OCI-LY1 (cell line): ENCODE measurements around the gene KCNK2.

Source experiments
- H2AFZ ChIP-seq: fragments of 200-600 bp; sonication (generic), shearing (Covaris generic); 2 replicates; pipeline ENCODE4 v1.6.0; 2014; ENCODE audit warnings: antibody characterized with exemption, mild to moderate bottlenecking, low read length
- H3F3A ChIP-seq: fragments of 200-600 bp; sonication (generic), shearing (Covaris generic); 2 replicates; pipeline ENCODE4 v1.6.0; 2014; ENCODE audit warnings: mild to moderate bottlenecking, antibody characterized with exemption, low read length, moderate library complexity; ENCODE audit not compliant: insufficient read depth
- H3K27ac ChIP-seq: fragments of 200-600 bp; sonication (generic); 2 replicates; pipeline ENCODE4 v1.5.1; 2014; ENCODE audit warnings: low read length, mixed run types, mild to moderate bottlenecking, low read depth; ENCODE audit not compliant: poor library complexity, severe bottlenecking
- H3K27me3 ChIP-seq: fragments of 200-600 bp; sonication (generic); 2 replicates; pipeline ENCODE4 v1.6.0; 2014; ENCODE audit warnings: antibody characterized with exemption, mild to moderate bottlenecking, low read length, moderate library complexity; ENCODE audit not compliant: insufficient read depth
- H3K36me3 ChIP-seq: fragments of 200-600 bp; sonication (generic); 2 replicates; pipeline ENCODE4 v1.6.1; 2014; ENCODE audit warnings: mild to moderate bottlenecking, antibody characterized with exemption, low read length, moderate library complexity, mixed read lengths; ENCODE audit not compliant: insufficient read depth
- H3K4me1 ChIP-seq: fragments of 200-600 bp; sonication (generic); 2 replicates; pipeline ENCODE4 v1.5.1; 2014; ENCODE audit warnings: mild to moderate bottlenecking, low read length, moderate library complexity; ENCODE audit not compliant: insufficient read depth, severe bottlenecking
- H3K4me2 ChIP-seq: fragments of 200-600 bp; sonication (generic), shearing (Covaris generic); 2 replicates; pipeline ENCODE4 v1.6.1; 2014; ENCODE audit warnings: low read length
- H3K4me3 ChIP-seq: fragments of 200-600 bp; sonication (generic); 2 replicates; pipeline ENCODE4 v1.5.1; 2014; ENCODE audit warnings: low read length, low read depth, mild to moderate bottlenecking, mixed read lengths; ENCODE audit not compliant: poor library complexity, severe bottlenecking
- H3K79me2 ChIP-seq: fragments of 200-600 bp; shearing (Covaris generic); 2 replicates; pipeline ENCODE4 v1.6.1; 2016; ENCODE audit warnings: mixed run types, low read length, mixed read lengths; ENCODE audit not compliant: insufficient read depth
- H3K9ac ChIP-seq: fragments of 200-600 bp; sonication (generic), shearing (Covaris generic); 2 replicates; pipeline ENCODE4 v1.6.1; 2014; ENCODE audit warnings: mild to moderate bottlenecking, low read length, mixed read lengths
- H3K9me2 ChIP-seq: fragments of 200-600 bp; sonication (generic), shearing (Covaris generic); 2 replicates; pipeline ENCODE4 v1.6.1; 2014; ENCODE audit warnings: low read depth, mild to moderate bottlenecking, low read length, mixed read lengths
- H3K9me3 ChIP-seq: fragments of 200-600 bp; shearing (Covaris generic); 2 replicates; pipeline ENCODE4 v1.6.1; 2014; ENCODE audit warnings: low read length, mixed read lengths
- H4K20me1 ChIP-seq: fragments of 200-600 bp; sonication (generic), shearing (Covaris generic); 2 replicates; pipeline ENCODE4 v1.6.0; 2016; ENCODE audit warnings: mild to moderate bottlenecking, low read length; ENCODE audit not compliant: insufficient read depth
- CTCF ChIP-seq: fragments of 200-600 bp; sonication (generic), shearing (Covaris generic); IDR thresholded peaks from 2 replicates; pipeline ENCODE4 v1.5.1; 2017; ENCODE audit warnings: mild to moderate bottlenecking, antibody characterized with exemption, low read length, moderate library complexity, mixed read lengths
- EZH2 ChIP-seq: fragments of 200-600 bp; sonication (generic), shearing (Covaris generic); IDR thresholded peaks from 2 replicates; pipeline ENCODE4 v1.8.0; 2017; ENCODE audit warnings: borderline replicate concordance, mixed run types, mild to moderate bottlenecking, antibody characterized with exemption, low read length, moderate library complexity, mixed read lengths

Gene KCNK2

GRCh38 chr1:215082532-215083382 is at the start of gene KCNK2:
Gene KCNK2, plus strand, starts transcription at chr1:215082737. Its CDS starts 649 bp downstream, at chr1:215083386.
- Histone ChIP-seq H3K4me2 (no peak within 1 kb of the TSS), H3K9ac (no peak within 1 kb of the TSS), H3K4me1 (no peaks in the 10 kb centered on the region), H3K9me2 (no peaks in the 10 kb centered on the region), H3K36me3 (no peaks in the 10 kb centered on the region), H3F3A (no peaks in the 10 kb centered on the region), H3K9me3 (no peaks in the 10 kb centered on the region), H4K20me1 (no peaks in the 10 kb centered on the region), H3K4me3 (no peak within 1 kb of the TSS), H2AFZ (no peak within 1 kb of the TSS), H3K27me3 (no peaks in the 10 kb centered on the region), H3K27ac (no peak within 1 kb of the TSS), H3K79me2 (no peaks in the 10 kb centered on the region)
- TF ChIP-seq CTCF: no peak
- no peak for TF ChIP-seq EZH2

- no peaks in the 10 kb centered on the region for H3F3A ChIP-seq
- H3K4me1 ChIP-seq: no peaks in the 10 kb centered on the region
- no peaks in the 10 kb centered on the region for H3K27me3 ChIP-seq
- H2AFZ ChIP-seq: no peak overlapping the region
- H3K9me3 ChIP-seq: no peaks in the 10 kb centered on the region
- H3K79me2 ChIP-seq: no peaks in the 10 kb centered on the region
- no peak overlapping the region for H3K4me2 ChIP-seq
- TF ChIP-seq EZH2 (no peak), CTCF (no peak)
- no peak overlapping the region for H3K9ac ChIP-seq
- H4K20me1 ChIP-seq: no peaks in the 10 kb centered on the region
- H3K36me3 ChIP-seq: no peaks in the 10 kb centered on the region
- H3K27ac ChIP-seq: no peak overlapping the region
- H3K9me2 ChIP-seq: no peaks in the 10 kb centered on the region
- no peak overlapping the region for H3K4me3 ChIP-seq
These were observed 49.5 kb upstream of the KCNK2 start for GRCh38 chr1:215032911-215033526.

- H3K9me3 ChIP-seq: no peaks in the 10 kb centered on the region
- H3K79me2 ChIP-seq: no peaks in the 10 kb centered on the region
- no peak overlapping the region for H3K4me3 ChIP-seq
- H4K20me1 ChIP-seq: no peaks in the 10 kb centered on the region
- H3K27me3 ChIP-seq: no peaks in the 10 kb centered on the region
- H3K36me3 ChIP-seq: no peaks in the 10 kb centered on the region
- no peak overlapping the region for H2AFZ ChIP-seq
- no peaks in the 10 kb centered on the region for H3K9me2 ChIP-seq
- no peaks in the 10 kb centered on the region for H3F3A ChIP-seq
- no peak for TF ChIP-seq EZH2
- no peak for TF ChIP-seq CTCF
- H3K9ac ChIP-seq: no peak overlapping the region
- H3K27ac ChIP-seq: no peak overlapping the region
- H3K4me1 ChIP-seq: no peaks in the 10 kb centered on the region
- H3K4me2 ChIP-seq: no peak overlapping the region
These were observed 42.3 kb upstream of the KCNK2 start for GRCh38 chr1:215040190-215040589.
